RWPE1 (cell line): ENCODE results near the gene FAM227A.

ENCODE experiments used
- CTCF ChIA-PET: fragments of 350-600 bp; sonication (Branson Sonifier 250); formaldehyde crosslinking; extraction: SDS; loops from one replicate; lab custom pipeline; 2021; lab: Yijun Ruan, JAX
- POLR2A ChIA-PET: fragments of 400-600 bp; formaldehyde crosslinking; extraction: SDS; loops from one replicate; lab custom pipeline; 2020; ENCODE audit warnings: antibody characterized with exemption; ENCODE audit not compliant: low non-redundant PET; lab: Yijun Ruan, JAX
- DNase-seq: peaks from one replicate; pipeline ENCODE4 v3.0.0; 2012; ENCODE audit warnings: low spot score
- H3K27ac ChIP-seq: fragments of 450-650 bp; 2 replicates; pipeline ENCODE4 v1.5.1; 2017
- CTCF ChIP-seq: fragments of 450-650 bp; conservative IDR thresholded peaks from 2 replicates; pipeline ENCODE4 v1.5.1; 2017; ENCODE audit warnings: low read depth, mild to moderate bottlenecking

The FAM227A gene

DNA sequence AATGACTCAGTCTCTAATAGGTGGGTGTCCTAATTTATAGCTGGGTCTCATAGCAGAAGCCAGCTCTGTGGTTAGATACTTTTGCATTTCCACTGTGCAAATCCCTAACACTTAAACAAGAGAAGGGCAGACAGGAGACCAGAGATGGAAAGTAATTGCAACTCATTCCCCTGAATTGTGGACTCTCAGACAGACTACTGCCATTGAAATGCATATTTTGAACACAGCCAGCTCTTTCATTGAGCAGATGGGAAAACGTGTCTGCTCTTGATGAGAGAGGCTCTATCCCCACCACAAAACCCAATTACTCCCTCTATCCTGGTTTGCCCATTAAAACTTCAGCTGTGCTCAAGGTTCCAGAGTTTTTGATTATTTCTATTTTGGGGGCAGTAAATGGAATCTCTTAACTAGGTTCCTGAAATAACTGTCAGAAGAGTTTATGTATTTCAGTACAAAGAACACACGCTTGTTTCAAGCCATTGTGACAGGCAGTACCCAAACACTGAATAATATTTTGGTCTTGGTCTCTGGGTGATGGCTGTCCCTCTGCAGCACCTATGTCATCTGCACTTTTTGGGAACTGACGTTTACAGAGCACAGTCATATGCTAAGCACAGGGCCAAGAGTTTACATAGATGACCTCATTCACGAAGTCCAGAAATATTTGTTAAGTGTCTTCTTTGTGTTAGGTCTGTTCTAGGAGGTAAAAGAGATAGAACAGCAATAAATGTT, 41.7 kb downstream of the FAM227A start:
- TF ChIP-seq CTCF, result no peak
- H3K27ac ChIP-seq, result no peak overlapping the region
- ChIA-PET POLR2A (no interaction called here), CTCF (interaction anchor here (0.5 to 0.8 kb wide), 3 partner anchors 119 to 177 kb away, joined by 3 to 4 read pairs (median 3); no protein-coding TSS in a partner anchor)
- no peak for DNase-seq

- CTCF ChIA-PET, result no interaction called here
- POLR2A ChIA-PET, result no interaction called here
- H3K27ac ChIP-seq, result no peak overlapping the region
- no peak for TF ChIP-seq CTCF
- DNase-seq, result no peak
Observed at GRCh38 chr22:38613588-38613987, 42.6 kb downstream of the FAM227A start.

- TF ChIP-seq CTCF, result no peak
- CTCF ChIA-PET, result no interaction called here
- H3K27ac ChIP-seq, result no peak overlapping the region
- no peak for DNase-seq
- POLR2A ChIA-PET, result no interaction called here
Observed at GRCh38 chr22:38612217-38613006, 43.8 kb downstream of the FAM227A start.

- POLR2A ChIA-PET, result no interaction called here
- no peak overlapping the region for H3K27ac ChIP-seq
- CTCF ChIA-PET, result no interaction called here
- DNase-seq, result no peak
- no peak for TF ChIP-seq CTCF
Observed at GRCh38 chr22:38611559-38611958, 44.6 kb downstream of the FAM227A start.

GRCh38 chr22:38610234-38610633, 46.0 kb downstream of the FAM227A start:
- ChIA-PET CTCF (no interaction called here), POLR2A (no interaction called here)
- no peak overlapping the region for H3K27ac ChIP-seq
- no peak for DNase-seq
- no peak for TF ChIP-seq CTCF

DNA sequence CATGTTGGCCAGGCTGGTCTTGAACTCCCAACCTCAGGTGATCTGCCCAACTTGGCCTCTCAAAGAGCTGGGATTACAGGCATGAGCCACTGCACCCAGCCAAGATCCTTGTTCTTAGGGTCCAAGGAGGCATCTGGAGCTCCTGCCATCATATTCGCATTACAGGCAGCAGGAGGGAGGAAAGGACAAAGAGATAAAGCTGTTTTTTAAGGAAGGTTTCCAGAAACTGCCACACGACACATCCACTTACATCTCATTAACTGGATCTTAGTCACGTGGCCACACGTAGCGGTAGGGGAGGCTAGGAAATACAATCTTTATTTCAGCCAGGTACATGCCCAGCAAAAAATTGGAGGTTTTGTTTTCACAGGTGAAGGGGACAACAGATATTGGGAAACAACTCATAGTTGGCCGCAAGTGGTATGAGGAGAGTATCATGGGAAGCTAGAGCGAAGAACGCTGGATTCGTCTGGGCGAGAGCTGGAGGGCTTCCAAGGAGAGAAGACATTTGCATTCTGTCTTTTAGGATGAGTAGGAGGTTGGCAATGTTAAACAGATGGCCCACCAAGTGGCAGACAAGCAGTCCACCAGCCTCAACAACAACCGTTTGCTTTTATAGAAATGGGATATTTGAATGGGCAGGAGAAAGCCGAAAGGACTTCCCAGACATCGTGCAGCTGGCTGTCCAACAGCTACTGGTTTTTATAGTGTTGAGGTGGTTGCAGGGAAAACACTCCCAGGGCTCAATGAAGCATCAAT, 47.0 kb downstream of the FAM227A start:
- ChIA-PET POLR2A (no interaction called here), CTCF (interaction anchor here (0.6 kb wide), 1 partner anchor 26 kb away, joined by 4 read pairs; no protein-coding TSS in a partner anchor)
- DNase-seq, result no peak
- H3K27ac ChIP-seq, result no peak overlapping the region
- no peak for TF ChIP-seq CTCF
